NOMO-1 treated with dmso at 0.1 percent for 144 hours (cell line): Measurements from ENCODE around the gene RAE1.

Experiments used
- DNase-seq: peaks from one replicate; lab custom pipeline; 2025; ENCODE audit not compliant: unreplicated experiment; lab: John Stamatoyannopoulos, UW

Gene RAE1

GRCh38 chr20:57351042-57351783 is at the start of gene RAE1:
Gene RAE1, plus strand, starts transcription at chr20:57351255. Its CDS starts 2,784 bp downstream, at chr20:57354039.
- peak; percentile 84 for DNase-seq

GRCh38 chr20:57306747-57307146 is 44.3 kb upstream of the RAE1 start:
- DNase-seq = no peak

GRCh38 chr20:57308451-57309271 is 42.4 kb upstream of the RAE1 start:
- DNase-seq = peak; percentile 58

GRCh38 chr20:57309544-57310115 is 41.4 kb upstream of the RAE1 start:
- no peak for DNase-seq

GRCh38 chr20:57310821-57311514 is 40.1 kb upstream of the RAE1 start:
- DNase-seq = no peak

- DNase-seq = no peak
These were observed 38.9 kb upstream of the RAE1 start for GRCh38 chr20:57312138-57312537.

- DNase-seq = no peak
These were observed 37.8 kb upstream of the RAE1 start for GRCh38 chr20:57313230-57313629.

GRCh38 chr20:57313951-57314350 is 37.1 kb upstream of the RAE1 start:
- DNase-seq = no peak

GRCh38 chr20:57315083-57315975 is 35.7 kb upstream of the RAE1 start:
- no peak for DNase-seq

GRCh38 chr20:57315976-57316480 is 35.0 kb upstream of the RAE1 start:
- no peak for DNase-seq

- DNase-seq = no peak
These were observed 34.3 kb upstream of the RAE1 start for GRCh38 chr20:57316795-57317201.

GRCh38 chr20:57317316-57317788 is 33.7 kb upstream of the RAE1 start:
- no peak for DNase-seq

- no peak for DNase-seq
These were observed 33.2 kb upstream of the RAE1 start for GRCh38 chr20:57317789-57318371.

- no peak for DNase-seq
These were observed 31.5 kb upstream of the RAE1 start for GRCh38 chr20:57319584-57319983.

GRCh38 chr20:57320358-57320757 is 30.7 kb upstream of the RAE1 start:
- DNase-seq = no peak

GRCh38 chr20:57321142-57321541 is 29.9 kb upstream of the RAE1 start:
- DNase-seq = no peak

GRCh38 chr20:57322476-57322875 is 28.6 kb upstream of the RAE1 start:
- no peak for DNase-seq

GRCh38 chr20:57323034-57323433 is 28.0 kb upstream of the RAE1 start:
- DNase-seq = peak; percentile 7

GRCh38 chr20:57325632-57326356 is 25.3 kb upstream of the RAE1 start:
- DNase-seq = no peak
